NCI-H526 treated with DMSO at 0.1 percent for 48 hours (cell line): ENCODE measurements around the gene IRF4.

Experiments used
- DNase-seq: peaks from one replicate; lab custom pipeline; 2025; lab: John Stamatoyannopoulos, UW

The IRF4 gene

DNA sequence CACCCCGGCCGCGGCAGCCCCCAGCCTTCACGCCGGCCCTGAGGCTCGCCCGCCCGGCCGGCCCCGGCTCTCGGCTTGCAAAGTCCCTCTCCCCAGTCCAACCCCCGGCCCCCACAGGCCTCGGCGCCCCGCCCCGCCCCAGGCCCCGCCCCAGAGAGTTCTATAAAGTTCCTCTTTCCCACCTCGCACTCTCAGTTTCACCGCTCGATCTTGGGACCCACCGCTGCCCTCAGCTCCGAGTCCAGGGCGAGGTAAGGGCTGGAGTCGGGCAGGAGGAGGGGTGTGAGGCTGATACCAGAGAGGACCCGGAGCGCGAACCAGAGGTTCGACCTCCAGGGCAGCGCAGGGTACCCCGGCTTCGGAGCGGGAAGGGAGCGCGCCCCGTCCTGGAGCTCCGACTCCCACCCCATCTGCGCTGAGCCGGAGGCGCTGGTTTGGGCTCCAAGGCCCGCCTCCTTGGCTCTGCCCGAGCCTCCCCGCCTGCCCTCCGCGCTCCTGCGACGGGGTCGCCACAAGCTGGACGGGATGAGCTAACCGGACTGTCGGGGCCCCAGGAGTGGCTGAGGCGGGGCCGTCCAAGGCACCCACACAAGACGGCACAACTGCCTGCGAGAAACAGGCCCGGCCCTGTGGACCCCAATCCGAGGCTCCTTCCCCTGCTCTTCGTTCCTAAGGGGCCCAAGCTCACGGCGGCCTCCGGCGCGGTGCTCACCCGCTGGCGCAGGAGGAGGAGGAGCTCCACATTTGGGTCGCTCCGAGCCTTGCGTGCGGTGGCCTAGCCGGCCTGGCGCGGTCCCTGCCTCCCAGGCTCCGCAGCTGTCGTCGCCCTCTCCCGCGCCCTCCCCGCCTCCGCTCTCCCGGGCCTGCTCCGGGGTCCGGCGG, at the start of gene IRF4:
TSS of gene IRF4 (plus strand) at position 194 of the 882 bp plus-strand sequence. CDS start 1,401 bp downstream, outside the sequence.
- DNase-seq = no peak

DNA sequence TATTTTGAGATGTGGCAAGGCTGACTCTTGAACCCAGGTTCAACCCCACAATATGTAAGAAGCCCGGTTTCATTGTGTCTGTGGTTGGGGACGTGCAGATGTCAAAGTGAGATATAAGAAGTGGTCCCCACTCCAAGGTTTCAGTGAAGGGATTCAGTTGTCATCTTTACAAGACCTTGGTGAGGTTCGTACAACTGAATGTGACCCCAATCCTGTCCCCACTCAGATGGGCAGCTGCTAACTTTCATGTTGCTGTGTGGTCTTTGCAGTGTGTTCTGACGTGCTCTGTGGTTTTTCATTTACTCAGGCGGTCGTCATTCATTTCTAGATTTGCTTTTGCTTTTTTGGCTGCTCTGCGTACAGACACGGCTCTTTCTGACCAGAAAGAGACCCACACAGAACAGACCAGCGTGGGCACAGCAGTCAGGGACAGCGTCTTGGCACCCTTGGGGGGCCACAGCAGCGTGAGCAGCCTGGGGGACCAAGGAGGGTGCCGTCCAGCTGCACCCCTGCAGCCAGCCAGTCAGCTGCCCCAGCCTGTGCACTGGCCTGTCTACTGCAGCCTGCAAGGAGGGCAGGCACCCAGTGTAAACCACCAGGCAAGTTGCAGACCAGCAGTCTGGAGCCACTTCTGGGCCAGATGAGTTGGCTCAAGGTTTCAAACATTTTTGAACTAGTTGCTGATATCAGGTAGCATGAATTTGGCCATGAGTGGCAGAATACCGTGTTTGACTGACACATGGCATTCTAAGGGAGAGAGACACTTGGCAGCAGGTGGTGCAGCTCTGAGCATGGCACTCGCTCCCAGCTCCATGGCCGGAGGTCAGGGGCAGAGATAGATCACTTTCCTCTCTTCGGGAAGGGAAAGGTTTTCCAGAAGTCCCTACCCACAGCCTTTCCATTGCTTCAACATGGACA, 49.4 kb upstream of the IRF4 start:
- DNase-seq = no peak

DNA sequence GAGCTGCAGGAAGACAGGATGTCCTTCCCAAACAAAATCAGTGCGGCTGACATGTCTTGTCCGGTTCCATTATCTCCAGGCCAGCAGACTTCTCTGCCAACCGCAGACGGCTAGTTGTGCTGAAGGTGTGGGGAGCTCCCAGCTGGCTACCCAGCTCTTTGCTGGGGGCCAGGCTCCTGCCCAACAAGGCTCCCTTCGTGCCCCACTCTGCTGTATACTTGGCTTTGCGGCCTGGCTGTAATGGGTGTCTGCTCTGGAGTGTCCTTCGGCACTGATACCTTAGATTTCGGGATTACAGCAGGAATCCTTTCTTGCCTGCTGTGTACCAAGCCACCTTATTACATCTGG, 48.7 kb upstream of the IRF4 start:
- DNase-seq = no peak

DNA sequence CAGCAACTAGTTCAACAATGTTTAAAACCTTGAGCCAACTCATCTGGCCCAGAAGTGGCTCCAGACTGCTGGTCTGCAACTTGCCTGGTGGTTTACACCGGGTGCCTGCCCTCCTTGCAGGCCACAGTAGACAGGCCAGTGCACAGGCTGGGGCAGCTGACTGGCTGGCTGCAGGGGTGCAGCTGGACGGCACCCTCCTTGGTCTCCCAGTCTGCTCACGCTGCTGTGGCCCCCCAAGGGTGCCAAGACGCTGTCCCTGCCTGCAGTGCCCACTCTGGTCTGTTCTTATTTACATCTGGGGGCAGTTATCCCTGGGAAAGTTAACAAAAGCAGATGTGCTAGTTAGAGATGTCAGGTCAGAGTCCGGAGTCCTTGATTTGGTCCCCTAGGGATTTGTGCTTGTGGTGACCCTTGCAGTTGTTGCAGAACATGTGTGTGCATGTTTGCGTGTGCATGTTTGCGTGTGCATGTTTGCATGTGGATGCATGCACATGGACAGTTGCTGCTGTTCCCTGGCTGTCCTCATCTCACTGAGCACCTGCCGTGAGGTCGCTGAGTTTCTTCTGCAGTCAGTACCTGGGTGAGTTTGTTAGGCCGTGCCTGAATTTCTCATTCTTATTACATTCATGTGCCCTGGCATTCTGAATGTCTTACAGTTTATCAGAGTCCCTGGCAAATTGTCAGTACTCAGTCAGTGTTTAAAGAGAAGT, 48.2 kb upstream of the IRF4 start:
- no peak for DNase-seq

DNA sequence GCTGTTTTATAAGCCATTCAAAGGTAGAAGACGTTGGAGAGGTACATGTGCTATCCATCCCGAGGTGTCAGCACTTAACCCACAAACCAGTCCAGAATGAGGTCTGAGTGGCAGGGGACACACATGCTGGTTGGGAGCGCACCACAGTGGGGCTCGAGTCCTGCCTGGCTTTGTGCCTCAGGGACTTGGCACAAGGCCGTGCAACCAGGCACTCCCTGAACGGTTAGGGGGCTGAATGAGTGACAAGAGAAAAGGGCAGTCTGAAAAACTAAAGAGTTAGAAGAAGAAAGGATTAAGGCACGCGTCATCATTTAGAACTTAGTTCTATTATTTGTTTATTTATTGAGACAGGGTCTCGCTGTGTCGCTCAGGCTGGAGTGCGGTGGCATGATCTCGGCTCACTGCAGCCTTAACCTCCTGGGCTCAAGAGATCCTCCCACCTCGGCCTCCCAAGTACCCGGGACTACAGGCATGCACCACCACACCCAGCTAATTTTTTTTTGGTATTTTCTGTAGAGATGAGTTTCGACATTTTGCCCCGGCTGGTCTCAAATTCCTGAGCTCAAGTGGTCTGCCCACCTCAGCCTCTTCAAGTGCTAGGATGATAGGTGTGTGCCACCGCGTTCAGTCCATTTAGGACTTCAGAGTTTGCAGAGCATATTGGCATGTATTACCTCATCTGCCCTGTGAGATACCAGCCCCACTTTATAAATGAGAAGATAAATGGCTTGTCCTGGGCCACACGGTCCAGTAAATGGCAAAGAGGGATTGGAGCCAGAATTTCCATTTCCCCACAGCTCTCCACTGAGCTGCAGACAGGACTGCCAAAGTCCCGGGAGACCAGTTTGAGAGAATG, 47.4 kb upstream of the IRF4 start:
- no peak for DNase-seq

DNA sequence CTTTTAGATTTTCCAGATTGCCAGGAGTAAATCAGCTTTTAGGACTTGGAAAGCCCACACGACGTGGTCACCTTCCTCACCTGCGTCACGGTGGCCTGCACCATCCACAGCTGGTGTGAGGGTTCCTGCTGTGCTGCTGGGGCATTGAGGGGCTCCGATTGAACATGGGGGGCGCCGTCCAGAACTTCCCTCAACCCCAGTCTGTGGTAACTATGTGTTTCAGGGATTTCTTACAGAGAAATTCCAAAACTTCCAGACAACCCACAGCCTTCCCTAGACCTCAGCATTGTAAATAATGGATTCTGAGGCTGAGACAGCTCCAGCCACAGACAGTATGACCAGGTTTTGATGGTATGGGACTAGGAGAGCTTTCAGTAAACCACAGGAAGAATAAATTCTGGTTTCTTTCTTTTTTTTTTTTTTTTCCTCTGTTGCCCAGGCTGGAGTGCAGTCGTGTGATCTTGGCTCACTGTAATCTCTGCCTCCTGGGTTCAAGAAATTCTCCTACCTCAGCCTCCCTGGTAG, 46.7 kb upstream of the IRF4 start:
- no peak for DNase-seq

DNA sequence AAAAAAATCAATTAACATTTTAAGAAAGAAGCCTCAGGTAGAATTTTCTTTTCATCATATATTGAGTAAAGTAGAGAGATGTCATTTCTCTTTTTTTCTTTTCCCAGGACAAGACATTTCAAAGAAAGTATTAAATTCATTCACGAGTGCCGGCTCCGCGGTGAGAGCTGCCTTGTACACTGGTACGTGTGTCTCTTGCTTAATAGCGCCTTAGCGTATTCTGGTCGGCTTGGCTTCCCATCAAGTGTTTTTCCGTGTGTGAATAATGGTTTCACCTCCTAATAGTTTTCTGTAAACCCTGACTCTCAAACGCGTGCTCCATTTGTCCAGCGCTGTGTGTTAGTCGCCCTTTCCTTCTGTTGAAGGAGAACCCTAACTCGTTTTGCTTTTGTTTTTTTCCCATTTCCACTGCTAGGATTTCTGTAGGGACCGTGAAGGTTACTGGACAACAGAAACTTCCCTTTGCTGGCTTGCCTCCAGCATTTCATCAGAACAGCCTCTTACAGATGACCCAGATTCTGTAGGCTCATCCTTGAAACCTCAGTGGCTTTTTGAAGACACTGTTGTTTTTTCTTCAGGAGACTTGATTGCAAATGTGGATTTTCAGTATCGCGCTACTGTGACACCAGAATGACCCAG, 45.7 kb upstream of the IRF4 start:
- no peak for DNase-seq

DNA sequence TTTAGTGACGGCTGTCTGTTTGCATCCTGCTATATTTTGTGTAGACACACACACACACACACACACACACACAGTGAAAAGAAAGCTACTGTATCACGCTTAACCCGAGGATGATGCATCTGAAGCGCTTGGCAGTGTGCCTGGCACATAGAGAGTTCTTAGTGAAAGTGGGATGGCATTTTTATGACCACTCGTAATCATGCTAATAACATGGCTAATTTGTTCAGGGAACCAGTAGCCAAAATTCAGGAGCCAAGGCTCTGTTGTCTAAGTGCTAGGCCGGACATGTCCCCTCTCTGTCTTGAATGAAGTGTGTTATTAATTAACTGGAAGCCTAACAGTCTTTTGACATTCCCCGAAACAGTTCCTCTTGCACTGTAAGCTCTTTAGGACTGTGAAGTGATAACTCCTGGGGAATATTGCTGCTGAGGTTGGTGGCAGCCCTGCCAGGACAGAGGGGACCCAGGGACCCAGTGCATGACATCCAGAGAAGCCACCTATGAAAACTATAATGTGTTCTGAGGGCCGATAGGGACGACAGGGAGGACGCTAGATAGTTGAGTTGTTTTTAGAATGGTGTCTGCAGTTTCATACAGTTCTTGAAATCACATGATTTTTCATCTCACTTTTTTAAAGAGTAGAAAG, 45.0 kb upstream of the IRF4 start:
- no peak for DNase-seq

DNA sequence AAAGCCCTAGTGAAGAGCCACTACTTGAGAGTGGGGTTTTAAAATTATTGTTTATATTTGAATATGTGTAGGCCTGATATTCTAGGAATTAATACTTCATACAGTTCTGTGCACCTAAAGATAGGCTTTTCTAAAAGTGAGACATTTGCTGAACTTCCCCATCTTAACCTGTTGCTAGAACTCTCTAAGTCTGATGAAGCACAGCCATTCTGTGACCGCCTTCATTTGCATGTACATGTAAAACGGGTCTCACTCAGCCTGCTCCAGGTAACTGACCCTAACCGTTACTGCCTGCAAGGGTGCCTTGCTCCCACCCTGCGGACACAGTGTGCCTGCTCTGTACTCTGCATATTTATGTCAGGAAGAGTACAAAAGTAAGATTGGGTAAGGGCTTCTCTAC, 44.3 kb upstream of the IRF4 start:
- no peak for DNase-seq

DNA sequence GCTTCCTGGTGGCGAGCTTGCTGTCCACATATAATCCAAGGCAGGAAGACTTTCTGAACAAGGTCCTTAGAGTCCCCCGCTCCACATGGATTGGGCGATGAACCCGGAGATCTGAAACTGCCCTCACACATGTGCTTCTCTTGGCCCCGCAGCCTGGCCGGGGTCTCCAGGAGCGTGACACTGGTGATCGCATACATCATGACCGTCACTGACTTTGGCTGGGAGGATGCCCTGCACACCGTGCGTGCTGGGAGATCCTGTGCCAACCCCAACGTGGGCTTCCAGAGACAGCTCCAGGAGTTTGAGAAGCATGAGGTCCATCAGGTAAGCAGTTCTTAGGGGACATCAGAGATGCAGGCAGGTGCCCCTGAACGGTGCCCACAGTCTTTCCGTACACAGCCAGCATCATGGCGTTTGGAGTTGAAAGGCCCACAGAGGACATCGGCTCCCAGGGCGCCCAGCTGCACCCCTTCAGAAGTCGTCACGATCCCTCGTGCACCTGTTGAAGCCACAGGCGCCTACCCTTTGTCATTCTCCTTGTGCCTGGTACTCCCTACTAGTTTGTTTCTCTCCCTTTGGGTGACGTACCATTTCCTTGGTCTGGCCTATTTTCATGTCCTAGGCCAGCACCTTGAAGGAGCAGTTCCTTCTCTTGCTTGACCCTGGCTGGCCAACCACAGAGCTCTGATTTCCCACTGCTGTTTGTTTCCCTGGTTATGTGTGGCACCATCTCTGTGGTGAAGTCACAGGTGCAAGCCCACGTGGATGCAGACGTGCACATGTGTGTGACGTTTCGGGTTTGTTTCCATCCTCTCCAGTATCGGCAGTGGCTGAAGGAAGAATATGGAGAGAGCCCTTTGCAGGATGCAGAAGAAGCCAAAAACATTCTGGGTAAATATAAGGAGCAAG, 43.3 kb upstream of the IRF4 start:
- DNase-seq = no peak

DNA sequence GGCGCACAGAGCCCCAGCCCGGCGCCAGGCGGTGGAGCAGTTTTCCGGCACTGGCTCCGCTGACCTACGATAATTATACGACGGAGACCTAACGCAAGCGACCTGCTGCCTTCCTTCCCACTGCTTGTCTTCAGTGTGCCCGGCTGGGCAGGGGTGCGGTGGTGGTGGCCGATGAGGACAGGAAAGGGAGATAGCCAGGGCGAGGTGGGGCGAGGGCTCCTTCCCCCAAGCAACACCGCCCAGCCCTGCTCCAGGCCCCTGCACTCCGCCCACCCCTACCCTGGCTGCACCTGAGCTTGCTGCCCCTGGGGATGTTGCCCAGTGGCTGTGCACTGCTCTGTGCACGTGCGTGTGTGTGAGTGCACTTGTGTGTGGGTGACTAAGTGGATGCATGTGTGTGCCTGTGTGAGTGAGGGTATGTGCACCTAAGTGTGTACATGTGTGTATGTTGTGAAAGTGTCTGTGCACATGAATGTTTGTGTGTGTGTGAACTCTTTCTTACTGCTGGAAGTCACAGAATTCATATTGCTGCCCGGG, 42.6 kb upstream of the IRF4 start:
- no peak for DNase-seq

DNA sequence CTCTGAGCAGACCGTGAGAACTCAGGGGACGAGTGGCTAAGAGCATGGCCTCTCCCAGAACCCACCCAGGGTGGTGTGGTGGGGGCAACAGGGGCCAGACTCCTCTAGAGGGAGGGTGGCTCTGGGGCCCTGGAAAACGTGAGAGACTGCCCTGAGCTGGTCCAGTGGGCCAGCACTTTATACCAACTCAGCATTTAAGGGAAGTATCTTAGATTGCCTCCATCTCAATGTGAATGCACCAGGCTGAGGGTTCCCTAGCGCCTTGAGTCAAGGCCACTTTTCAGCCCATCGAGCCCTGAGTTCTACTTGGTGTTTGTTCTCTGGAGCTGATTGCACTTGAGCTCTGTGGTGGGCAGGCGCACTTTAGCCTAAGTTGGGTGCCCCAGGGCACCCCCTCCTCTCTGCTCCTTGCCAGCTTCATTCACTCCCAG, 42.0 kb upstream of the IRF4 start:
- DNase-seq = no peak

DNA sequence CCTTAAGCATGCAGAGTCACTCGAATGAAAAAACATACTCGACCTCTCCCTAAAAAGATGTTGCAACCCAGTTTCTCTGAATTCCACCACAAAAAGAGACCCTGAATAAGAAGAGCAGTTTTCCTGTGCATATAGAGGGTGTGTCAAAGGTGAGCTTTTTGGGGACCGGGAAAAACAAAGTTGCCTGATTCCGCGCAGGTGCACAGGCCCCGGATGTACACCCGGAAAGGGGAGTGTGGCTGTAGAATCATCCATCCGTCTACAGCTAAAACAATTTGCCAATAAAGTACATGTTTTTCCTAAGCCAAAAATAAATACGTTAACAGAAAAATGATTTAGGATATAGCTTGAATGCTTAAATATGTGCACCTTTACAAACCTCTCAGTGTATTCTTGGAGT, 41.2 kb upstream of the IRF4 start:
- no peak for DNase-seq

DNA sequence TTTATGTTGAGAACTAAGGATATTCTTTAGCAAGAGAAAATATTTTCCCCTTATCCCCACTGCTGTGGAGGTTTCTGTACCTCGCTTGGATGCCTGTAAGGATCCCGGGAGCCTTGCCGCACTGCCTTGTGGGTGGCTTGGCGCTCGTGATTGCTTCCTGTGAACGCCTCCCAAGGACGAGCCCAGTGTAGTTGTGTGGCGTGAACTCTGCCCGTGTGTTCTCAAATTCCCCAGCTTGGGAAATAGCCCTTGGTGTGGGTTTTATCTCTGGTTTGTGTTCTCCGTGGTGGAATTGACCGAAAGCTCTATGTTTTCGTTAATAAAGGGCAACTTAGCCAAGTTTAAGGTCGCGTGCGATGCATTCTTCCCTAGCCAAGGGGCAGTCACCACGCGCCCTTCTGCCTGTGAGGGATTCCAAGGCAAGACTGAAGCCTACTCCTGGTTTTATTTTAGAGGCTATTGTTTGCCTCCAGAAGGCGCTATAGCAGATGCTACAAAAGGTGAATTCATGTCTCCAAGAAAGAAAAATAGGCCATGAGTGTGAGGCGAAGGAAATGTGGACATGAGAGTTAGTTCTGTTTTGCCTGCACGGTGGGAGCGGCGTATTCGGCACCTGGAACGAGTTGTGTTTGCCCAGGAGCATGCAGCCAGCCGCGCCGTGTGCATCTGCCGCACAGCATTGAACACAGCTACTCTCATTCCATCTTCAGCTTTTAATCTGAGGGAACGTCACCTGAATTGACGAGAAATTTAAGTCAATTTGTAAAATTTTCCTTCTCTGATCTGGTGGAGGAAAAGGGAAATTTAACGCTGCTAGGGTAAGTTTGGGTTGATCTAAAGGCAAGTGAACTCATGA, 40.3 kb upstream of the IRF4 start:
- DNase-seq = no peak

DNA sequence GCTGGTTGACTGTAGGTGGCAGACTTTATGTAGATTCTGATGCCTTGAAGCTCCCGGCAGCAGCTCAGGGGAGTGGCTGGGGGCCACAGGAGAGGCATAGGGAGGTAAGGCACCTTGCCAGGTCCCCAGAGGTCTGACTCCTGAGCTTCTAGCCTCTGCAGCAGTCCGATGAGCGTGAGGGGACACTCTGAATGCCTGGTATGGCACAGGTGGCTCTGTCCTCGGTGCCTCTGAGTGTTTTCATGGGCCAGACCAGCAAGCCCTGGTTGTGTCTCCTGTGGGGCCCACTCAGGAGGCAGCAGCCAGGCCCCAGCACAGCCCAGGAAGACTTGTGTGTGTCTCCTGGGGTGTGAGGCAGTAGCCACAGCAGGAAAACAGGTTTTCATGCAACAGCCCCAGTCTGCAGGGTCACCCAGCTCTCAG, 39.7 kb upstream of the IRF4 start:
- no peak for DNase-seq

DNA sequence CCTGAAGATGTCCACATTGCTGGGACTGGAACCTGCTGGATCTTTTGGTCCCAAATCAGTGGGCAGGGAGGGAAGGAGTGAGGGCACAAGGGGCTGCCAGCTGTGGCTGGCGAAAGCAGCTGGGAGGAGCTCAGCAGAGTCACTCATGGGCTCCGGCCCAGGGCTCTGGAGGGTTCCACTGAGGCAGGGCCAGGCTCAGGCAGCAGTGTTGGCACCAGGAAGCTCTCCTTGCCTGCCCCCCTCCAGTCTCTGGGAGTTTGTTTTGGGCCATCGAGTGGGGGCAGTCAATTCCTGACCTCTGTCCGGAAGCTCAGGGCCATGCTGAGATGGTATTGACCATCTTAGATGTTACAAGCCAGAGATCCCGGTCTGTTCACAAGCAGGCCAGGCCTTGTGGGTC, 39.1 kb upstream of the IRF4 start:
- DNase-seq = no peak

DNA sequence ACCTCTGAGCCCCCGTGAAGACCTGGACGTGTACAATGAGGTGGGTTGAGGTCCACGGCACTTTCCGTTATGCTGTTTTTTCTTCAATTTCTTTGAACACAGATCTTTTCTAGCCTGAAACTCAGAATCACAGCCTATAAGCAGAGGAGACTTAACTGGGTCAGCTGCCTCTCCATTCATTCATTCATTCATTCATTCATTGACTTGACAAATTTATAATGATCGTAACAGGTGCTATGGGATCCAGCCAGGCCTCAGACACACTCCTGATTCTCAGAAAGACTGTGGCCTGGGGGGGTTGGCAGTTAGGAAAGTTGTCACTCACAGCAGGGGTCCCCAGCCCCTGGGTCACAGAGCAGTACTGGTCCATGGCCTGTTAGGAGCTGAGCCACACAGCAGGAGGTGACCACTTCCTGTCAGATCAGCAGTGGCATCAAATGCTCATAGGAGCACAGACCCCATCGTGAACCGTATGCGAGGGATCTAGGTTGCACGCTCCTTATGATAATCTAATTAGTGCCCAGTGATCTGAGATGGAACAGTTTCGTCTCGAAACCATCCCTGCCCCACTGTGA, 38.6 kb upstream of the IRF4 start:
- no peak for DNase-seq
